COLO668 (cell line): Measurements from ENCODE around the gene SLC52A1.
"Not testable (repeated sequence)": the region's sequence is repeated elsewhere in the genome, so short reads cannot be mapped to it uniquely, and the experiment has no call there.

Source experiments
- DNase-seq: peaks from one replicate; lab custom pipeline; 2025; ENCODE audit not compliant: unreplicated experiment; lab: John Stamatoyannopoulos, UW

Gene SLC52A1

GRCh38 chr17:5035315-5035714 lies at the start of gene SLC52A1:
SLC52A1 (minus strand) TSS chr17:5035426; CDS start chr17:5034606, 820 bp downstream.
- no peak for DNase-seq

DNA sequence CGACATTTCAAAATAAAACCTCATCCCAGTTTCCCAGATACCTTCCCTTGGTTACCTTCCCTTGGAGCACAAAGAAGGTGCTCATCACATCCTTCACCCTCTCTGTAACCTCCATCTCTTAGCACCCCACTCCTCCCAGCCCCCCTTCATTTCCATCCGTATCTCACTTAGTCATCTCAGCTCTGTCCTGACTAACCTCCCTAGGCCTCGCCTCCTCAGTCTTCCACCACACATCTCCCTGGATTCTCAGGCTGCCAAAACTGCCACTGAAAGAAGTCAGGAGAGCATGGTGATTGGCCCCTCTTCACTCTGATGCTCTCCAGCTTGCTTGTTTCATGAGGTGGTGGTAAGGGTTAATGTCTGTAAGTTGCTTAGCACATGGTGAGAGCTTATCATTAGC lies 45.4 kb upstream of the SLC52A1 start:
- no peak for DNase-seq

DNA sequence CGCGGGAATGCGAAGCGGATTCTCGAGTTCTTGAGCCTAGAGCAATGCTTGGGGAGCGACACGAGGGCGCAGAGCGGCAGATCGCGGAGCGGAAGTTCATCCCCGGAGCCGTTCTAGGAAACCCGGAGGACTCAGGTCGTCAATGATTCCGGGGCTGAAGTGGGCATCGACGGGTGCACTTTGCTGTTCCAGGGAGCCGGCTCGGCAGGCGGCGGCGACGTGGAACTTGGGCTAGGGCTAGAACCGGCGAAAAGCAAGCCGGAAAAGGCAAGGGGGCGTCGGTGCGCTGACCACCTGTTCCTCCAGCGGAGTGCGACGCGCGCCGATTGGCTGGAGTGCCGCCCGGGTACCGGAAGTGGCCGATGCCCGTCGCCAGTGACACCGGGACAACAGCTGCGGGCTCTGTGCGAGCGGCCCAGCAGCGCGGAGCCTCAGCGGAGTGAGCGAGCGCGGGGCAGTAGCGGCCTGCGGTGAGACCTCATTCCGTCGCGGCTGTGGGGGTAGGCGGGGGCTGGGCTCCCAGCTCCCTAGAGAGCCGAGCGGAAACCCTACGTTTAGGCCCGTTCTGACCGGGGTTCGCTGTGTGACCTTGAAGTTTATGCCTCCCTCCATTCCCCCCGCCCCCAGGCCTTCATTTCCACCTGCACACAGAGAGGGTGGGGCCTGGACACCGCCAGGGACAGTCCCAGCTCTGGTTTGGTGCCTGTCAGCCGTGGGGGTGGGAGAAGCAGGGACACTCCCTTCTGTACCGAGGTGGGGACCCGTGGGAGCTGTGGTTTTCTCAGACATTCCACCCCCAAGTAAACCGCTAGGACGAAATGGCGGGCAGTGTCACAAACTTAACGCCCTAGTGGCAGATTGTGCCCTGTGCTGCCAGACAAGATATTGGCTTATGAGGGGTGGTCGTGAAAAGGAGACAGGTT lies 43.1 kb upstream of the SLC52A1 start, which contains the start of gene ZFP3:
ZFP3 (plus strand) TSS at position 362 of the 923 bp plus-strand sequence. CDS start 13,038 bp downstream, outside the sequence.
- DNase-seq, result peak; percentile 89

- no peak for DNase-seq
These were observed 42.5 kb upstream of the SLC52A1 start for GRCh38 chr17:5077781-5078105.

- DNase-seq, result not testable (repeated sequence)
These were observed 42.0 kb upstream of the SLC52A1 start for GRCh38 chr17:5077275-5077674.

DNA sequence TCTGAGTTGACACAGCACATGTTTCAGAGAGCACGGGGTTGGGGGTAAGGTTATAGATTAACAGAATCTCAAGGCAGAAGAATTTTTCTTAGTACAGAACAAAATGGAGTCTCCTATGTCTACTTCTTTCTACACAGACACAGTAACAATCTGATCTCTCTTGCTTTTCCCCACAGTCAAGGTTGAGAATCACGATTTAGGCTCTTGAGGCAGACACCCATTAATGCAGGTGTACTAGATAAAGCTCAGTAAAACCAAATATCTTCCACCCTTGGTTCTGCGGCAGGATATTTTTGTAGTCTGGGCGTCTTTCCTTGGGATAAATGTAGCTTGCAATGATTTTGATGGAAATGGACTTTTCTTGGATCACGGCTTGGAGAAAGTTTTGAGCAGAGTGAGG lies 40.2 kb upstream of the SLC52A1 start:
- DNase-seq, result not testable (repeated sequence)

- DNase-seq, result no peak
These were observed 34.5 kb upstream of the SLC52A1 start for GRCh38 chr17:5069724-5070123.

GRCh38 chr17:5068236-5068635 lies 33.0 kb upstream of the SLC52A1 start:
- DNase-seq, result no peak

GRCh38 chr17:5065227-5065744 lies 30.1 kb upstream of the SLC52A1 start:
- DNase-seq, result no peak

DNA sequence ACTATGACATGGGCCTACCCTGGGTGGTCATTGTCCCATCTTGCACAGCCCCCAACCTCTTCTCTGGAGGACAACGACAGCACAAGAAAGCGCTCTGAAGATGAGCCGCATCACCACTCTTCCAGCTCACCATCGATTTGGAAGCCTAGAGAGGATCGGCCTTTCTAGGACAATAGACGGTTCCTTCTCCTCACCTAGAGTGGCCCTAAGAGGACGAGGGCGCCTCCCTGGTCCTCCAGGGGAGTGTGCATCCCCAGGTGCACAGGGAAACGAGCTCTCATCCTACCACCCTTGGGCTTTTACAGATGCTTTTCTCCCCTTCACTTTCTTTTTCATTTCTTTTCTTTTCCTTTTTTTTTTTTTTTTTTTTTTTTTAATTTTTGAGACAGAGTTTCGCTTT lies 20.3 kb upstream of the SLC52A1 start:
- DNase-seq, result no peak

- DNase-seq, result no peak
These were observed 15.1 kb upstream of the SLC52A1 start for GRCh38 chr17:5050278-5050677.

DNA sequence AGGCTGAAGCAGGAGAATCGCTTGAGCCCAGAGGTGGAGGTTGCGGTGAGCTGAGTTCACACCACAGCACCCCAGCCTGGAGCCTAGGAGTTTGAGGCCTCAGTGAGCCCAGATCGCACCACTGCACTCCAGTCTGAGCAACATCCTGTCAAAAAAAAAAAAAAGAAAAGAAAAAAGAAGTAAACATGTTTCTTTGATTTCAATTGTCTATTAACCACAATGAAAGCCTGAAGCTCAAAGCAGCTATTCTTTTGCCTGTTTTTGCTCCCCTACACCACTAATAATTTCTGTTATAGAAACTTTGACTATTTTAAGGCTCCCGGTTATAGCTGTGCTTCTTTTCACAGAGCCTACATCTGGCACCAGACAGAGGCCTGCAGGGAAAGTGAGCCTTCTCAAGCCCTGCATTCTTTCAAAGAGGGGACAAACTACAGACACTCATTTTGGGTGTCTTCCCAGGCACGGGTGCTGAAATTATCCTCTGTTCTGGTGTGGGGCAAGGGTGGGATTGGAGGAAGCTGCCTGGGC lies 14.2 kb upstream of the SLC52A1 start:
- DNase-seq, result no peak

DNA sequence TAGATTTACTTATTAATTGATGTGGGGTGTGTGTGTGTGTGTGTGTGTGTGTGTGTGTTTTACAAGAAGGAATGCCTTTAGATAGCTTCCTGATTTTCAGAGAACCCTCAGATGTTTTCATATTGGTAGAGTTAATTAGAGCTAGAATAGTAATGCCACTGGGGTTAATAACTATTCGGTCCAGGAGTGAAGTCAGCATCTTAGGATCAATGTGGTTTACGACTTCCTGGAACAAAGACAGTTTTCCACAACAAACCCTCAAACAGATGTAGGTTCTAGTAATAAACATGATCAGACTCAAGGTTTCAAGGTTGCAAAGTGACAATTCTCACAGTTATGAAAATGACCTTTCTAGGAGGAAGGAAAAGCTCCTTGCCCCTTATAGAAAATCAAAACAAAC lies 12.2 kb upstream of the SLC52A1 start:
- no peak for DNase-seq

GRCh38 chr17:5045496-5045895 lies 10.3 kb upstream of the SLC52A1 start:
- DNase-seq, result no peak

- no peak for DNase-seq
These were observed 9.4 kb upstream of the SLC52A1 start for GRCh38 chr17:5044630-5045029.

DNA sequence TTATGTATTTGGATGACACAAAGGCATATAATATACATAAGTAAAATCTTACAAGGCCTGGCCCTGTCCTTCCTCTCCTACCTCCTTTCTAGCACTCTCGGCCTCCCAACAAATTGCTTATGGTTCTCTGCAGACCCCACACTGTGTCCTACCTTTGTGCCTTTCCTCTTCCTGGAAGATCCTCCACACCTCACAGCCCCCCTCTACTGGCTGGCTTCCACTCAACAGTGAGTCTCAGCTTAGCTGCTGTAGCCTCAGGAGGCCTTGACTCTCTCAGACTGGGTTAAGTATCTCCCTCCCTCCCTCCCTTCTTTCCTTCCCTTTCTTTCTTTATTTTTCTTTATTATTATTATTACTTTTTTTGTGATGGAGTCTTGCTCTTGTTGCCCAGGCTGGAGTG lies 8.3 kb upstream of the SLC52A1 start:
- DNase-seq, result no peak

DNA sequence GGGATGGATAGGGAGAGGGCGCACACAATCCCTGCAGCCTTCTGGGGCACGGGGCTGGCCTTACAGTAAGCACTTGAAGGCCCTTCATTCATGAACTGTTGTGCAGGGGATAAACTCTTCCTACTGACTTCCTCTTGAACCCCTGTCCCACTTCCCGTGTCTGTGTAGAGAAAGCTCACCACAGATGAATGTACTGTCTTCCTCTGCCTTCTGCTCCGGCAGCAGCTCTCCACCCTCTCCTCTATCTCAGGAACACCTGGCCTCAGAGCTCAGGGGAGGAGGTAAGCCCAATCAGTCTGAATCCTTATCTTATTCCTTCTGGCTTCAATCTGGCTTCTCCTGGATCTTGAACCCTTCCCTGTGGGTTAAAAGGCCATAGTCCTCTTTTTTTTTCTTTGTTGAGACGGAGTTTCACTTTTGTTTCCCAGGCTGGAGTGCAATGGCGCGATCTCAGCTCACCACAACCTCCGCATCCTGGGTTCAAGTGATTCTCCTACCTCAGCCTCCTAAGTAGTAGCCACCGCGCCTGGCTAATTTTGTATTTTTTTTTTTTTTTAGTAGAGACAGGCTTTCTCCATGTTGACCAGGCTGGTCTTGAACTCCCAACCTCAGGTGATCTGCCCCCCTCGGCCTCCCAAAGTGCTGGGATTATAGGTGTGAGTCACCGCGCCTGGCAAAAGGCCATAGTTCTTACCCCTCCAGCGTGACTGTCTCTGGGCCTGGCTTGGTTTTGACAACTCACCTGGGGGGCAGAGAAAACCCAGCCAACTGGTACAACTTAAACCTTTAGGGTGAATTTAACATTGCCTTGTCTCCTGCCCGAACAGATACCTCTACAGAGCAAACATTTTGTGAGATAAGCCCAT lies 7.2 kb upstream of the SLC52A1 start:
- no peak for DNase-seq

- DNase-seq, result no peak
These were observed 575 bp downstream of the SLC52A1 start for GRCh38 chr17:5034651-5035050.

GRCh38 chr17:5034063-5034462 lies 1.2 kb downstream of the SLC52A1 start:
- DNase-seq, result no peak

- DNase-seq, result no peak
These were observed 1.7 kb downstream of the SLC52A1 start for GRCh38 chr17:5033352-5034015.

GRCh38 chr17:5032865-5033264 lies 2.4 kb downstream of the SLC52A1 start:
- DNase-seq, result no peak
